H54 (cell line): ENCODE results near the gene PDE5A.

Experiments
- DNase-seq: peaks from one replicate; pipeline ENCODE4 v3.0.0; 2011; ENCODE audit warnings: low spot score, mixed read lengths; ENCODE audit not compliant: insufficient read length
- FAIRE-seq: peaks from 3 replicates; lab custom pipeline; 2011; peaks lifted over from hg19 to GRCh38; lab: Jason Lieb, UNC
- POLR2A ChIP-seq: IDR thresholded peaks from 2 replicates; pipeline ENCODE4 v1.6.1; 2011; ENCODE audit warnings: low read depth, mild to moderate bottlenecking, low read length

PDE5A gene

GRCh38 chr4:119587796-119588195 lies 40.8 kb downstream of the PDE5A start:
- DNase-seq (no peak), FAIRE-seq (no peak)
- no peak for TF ChIP-seq POLR2A

GRCh38 chr4:119585771-119586170 lies 42.8 kb downstream of the PDE5A start:
- FAIRE-seq (no peak), DNase-seq (no peak)
- TF ChIP-seq POLR2A, result no peak

DNA sequence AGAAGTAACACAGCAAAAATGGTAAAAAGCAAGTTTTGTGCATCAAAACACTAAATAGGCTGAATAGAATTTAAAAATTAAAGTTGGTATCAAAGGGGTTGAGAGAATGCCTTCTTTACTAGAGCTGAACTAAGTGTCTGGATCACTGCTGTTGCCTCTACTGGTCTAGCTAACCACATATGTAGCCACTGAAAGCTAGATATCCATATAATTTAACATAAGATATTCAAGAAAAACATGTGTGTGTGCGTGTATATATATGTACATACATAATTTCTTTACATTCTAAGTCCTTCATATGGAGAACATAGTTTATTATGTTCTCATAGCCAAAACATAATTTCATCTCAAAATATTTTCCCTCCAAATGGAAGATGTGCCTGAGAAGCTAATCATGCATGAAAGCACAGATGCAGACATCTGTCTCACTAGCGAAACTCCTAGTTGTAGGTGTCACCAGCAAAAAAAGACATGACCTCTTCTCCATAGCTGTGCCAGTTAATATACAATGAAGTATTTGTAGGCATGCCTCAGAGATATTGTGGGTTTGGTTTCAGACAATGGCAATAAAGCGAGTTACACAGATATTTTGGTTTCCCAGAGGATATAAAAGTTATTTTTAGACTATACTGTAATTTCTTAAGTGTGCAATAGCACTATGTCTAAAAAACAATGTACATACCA lies 47.3 kb downstream of the PDE5A start:
- FAIRE-seq, result no peak

DNA sequence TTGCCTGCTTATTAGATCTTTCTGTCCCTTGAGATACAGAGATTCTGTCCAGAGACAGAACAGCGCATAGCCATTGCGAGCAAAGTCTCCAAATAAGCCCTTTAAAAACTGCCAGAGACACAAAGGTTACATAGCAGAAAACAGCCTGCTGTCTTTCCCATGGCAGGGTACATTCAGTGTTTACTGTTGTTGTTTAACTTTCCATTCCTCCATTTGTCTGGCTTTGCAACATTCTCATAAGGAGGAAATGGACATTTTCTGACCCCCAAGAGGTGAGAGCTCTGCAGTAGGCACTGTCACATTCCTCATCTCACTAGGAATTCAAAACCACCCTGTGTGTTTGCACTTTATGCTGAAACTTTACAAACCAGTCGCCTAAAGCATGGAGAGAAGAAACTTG lies 48.3 kb downstream of the PDE5A start:
- TF ChIP-seq POLR2A, result no peak
- FAIRE-seq, result no peak
- DNase-seq, result no peak

More for the DNA sequence above, 47.3 kb downstream of the PDE5A start:
- TF ChIP-seq POLR2A, result no peak
- DNase-seq, result no peak

GRCh38 chr4:119579823-119580222 lies 48.8 kb downstream of the PDE5A start:
- no peak for DNase-seq
- no peak for TF ChIP-seq POLR2A
- no peak for FAIRE-seq

DNA sequence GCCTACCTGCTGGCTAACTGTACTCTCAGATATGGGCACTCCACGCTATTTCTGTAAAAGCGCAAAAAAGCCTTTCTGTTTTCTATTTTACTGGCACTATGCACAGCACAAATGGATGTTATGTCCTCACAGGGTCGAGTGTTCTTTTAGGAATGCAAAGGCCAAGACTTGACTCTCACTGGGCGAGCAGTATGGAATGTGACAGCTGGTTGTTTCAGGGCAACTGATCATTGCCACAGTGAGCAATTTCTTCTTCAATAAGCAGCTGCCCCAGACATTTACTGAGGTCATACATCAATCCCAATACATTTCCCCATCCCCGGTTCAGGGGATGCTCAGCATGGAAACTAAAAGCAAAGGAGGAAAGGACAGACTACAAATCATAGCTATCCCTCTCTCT lies 58.2 kb downstream of the PDE5A start:
- no peak for FAIRE-seq
- DNase-seq, result no peak
- TF ChIP-seq POLR2A, result no peak

GRCh38 chr4:119564106-119564505 lies 64.5 kb downstream of the PDE5A start:
- no peak for TF ChIP-seq POLR2A
- DNase-seq (no peak), FAIRE-seq (no peak)

DNA sequence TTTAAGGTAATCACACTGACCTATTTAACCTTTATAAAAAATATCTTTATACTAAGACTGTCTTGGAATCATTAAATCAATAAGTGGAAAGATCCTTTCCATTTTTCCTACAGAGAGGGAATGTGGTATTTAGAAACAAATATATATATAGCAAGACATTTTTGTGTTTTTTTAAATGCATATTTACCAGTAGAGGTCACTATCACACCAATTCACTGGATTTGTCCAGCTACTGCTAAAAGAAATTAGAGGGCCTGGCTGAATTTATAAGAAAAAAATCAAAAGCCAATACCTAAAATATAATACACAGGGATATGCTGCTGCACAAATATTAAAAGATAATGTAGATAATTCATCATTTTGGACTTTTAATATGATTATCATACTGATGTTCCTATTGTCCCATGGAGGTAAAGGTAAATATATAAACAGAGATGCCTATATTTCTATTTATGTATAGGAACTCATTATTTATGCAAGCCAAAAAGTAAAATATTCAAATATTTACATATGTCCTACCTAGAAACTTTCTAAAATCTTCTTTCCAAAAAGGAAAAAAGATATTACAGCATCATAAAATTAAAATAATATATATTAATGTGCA lies 69.5 kb downstream of the PDE5A start:
- FAIRE-seq (no peak), DNase-seq (no peak)
- no peak for TF ChIP-seq POLR2A

DNA sequence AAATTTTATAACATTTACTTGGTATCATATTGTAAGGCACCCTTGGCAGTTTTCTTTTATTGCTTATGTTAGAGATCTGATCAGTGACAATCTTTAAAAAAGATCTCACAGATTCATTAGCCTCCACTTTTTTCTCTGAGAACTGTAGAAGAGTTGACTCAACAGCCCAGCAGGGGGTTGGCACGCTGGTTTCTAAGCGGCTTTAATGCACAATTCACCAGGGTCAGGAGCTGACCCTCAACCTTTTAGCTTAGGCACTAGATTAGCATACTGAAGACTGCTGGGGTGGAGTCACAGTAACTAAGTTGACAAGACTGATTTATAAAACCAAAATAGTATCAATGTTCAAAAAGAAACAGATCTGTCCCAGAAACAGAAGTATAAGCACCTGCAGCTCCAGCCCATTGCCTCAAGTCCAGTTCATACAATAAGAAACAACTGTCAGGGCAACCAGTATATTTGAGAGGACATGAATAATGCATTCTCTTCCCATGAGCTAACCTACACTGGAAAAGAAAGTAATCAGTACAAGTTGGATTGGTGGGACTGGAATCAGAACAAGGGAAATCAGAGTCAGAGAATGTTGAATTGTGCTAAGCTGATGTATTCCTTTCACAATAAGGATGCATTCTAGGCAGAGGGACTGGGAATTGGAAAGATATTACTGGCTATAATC lies 77.6 kb downstream of the PDE5A start:
- no peak for DNase-seq
- no peak for TF ChIP-seq POLR2A
- FAIRE-seq, result no peak

DNA sequence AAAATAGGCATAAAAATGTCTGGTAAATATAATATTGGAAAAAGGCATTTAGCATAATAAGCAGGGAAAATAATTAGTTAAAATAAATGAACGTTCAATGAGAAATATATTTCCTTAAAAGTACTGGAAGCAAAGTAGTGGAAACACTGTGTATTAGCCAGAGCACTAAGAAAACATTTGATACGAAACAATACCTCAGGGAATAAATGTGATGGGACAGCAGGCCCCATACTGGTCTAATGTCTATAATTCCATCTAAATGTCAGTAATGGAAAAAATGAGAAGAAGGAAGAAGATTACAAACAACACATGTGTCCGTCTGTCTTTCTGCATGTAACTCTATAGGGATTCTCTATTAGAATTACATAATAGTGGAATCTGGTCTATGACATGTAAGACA lies 79.0 kb downstream of the PDE5A start:
- DNase-seq (no peak), FAIRE-seq (no peak)
- no peak for TF ChIP-seq POLR2A

GRCh38 chr4:119543779-119544178 lies 84.8 kb downstream of the PDE5A start:
- TF ChIP-seq POLR2A, result no peak
- DNase-seq, result no peak
- no peak for FAIRE-seq

GRCh38 chr4:119543187-119543586 lies 85.4 kb downstream of the PDE5A start:
- no peak for TF ChIP-seq POLR2A
- FAIRE-seq (no peak), DNase-seq (no peak)

GRCh38 chr4:119540249-119540648 lies 88.4 kb downstream of the PDE5A start:
- no peak for TF ChIP-seq POLR2A
- FAIRE-seq (no peak), DNase-seq (no peak)

GRCh38 chr4:119537586-119537985 lies 91.0 kb downstream of the PDE5A start:
- DNase-seq, result no peak
- TF ChIP-seq POLR2A, result no peak
- no peak for FAIRE-seq
